Stimulated activated CD4-positive, alpha-beta T cell treated with anti-CD3 and anti-CD28 coated beads, Interleukin-4, amount 100 ng/mL, for 48 hours (primary cell): ENCODE data around the gene DENND1A.
A peak's percentile ranks its signal among the peaks of the same experiment; 100 is the strongest.
"Not testable (repeated sequence)": the region's sequence is repeated elsewhere in the genome, so short reads cannot be mapped to it uniquely, and the experiment has no call there.

ENCODE experiments used
- DNase-seq, 2 donors: peaks; one replicate each; pipeline ENCODE4 v3.0.0-alpha.2; 2020; ENCODE audit warnings: low read depth in 2 of 2

DENND1A gene

GRCh38 chr9:123343443-123344191 lies 586.3 kb downstream of the DENND1A start:
- DNase-seq = no peak

GRCh38 chr9:123342247-123342646 lies 587.7 kb downstream of the DENND1A start:
- DNase-seq = no peak

DNA sequence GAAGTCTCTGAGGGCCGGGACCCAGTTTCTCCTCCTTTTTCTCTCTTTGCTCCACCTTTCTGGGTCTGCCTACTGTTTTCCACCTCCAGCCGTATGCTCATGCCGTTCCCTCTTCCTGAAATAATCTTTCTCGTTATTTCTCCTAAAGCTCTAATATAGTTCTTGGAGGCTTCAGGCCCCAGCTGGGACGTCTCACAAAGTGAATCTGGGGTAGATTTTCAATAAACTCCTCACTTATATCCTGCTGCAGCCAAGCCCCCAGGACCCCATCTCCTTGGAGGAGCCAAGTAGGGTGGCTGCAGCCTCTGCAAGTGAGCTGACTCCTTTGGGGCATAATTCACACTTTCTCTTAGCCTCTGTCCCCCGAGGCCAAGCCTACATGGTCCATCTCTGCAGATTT lies 588.1 kb downstream of the DENND1A start:
- no peak for DNase-seq

- peak; percentile 53 to 69 for DNase-seq
Measured at GRCh38 chr9:123339666-123340510, 590.0 kb downstream of the DENND1A start.

DNA sequence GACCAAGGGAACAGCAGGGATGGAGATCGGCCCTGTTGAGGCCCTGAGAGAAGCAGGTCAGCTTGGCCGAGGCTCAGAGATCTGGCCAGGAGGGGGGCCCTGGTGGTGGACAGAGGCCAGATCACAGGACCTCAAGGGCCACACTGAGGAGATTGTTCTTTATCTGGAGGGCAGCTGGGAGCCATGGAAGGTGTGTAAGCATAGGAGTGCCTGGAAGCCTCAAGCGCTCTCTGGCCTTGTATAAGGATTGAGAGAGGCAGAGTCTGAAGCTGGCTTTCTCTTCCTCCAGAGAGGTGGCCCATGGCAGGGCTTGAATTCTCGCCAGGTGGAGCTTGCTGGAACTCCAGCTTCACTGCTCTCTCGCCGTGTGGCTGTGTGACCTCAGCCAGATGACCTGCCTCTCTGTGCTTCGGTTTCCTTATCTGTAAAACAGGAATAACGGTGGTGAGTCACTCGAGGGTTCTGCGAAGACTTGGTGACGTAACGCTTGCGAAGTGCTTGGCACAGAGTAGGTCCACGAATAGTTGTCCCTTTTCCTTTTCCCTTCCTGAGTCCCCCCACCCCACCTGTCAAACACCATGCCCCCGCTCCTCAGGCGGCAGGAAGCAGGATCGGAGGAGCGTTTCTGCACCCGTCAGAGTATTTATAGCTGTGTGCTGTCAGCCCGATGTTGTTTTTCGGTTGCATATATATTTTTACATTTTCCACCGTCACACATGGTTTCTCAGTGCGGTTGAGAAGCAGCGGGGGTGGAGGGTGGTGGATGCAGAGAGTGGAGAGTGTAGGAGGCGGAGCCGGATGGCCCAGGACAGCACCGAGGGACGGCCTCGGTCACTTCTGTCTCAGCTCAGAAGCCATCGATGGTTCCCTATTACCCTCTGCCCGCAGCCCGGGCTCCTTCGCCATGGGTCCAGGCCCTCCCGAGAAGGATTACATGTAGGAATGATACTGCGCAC lies 590.9 kb downstream of the DENND1A start:
- DNase-seq = peak; percentile 56 to 76

DNA sequence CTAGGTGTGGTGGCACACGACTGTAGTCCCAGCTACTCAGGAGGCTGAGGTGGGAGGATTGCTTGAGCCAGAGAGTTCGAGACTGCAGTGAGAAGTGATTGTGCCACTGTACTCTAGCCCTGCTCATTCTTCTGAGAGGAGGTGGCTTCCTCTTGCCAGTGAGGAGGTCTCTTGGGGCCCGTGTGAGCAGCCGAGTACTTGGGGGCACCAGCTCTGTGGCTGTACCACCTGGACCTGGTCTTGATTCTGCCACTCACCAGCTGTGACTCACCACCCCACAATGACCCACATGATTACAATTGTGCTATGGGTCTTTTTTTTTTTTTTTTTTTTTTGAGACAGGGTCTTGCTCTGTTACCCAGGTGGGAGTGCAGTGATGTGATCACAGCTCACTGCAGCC lies 592.0 kb downstream of the DENND1A start:
- DNase-seq = no peak

DNA sequence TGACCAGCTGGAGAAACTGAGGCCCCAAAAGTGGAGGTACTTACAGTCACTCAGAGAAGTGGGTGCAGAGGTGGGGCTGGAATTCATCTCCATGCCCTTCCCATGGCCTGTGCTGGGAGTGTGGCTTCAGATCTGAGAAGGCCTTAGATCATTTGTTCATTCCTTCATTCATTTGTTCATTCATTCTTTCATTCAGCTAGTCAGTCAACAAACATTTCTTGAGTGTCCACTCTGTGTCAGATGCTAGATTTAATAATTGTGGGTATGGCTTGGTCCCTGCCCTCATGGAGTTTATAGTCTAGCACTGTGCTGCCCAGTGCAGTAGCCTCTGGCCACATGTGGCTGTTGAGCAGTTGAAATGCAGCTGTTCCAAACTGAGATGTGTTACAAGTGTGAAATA lies 593.0 kb downstream of the DENND1A start:
- no peak for DNase-seq

DNA sequence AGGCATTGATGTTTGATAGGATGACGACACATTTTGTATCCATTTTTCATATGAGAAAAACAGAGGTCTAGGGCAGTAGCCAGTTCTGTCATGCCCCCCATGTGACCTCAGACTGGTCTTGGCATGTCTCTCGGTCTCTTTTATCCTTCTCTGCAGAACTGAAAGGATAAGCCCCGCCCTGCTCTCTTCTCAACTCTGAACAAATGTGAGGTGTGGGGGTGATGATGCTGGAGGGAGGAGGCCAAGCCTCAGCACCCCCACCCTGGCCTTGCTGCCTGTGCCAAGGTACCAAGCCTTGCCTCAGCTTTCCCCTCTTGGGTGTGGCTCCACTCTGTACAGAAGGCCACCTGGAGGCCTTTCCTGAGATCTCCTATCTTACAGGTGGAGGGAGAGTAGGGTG lies 593.5 kb downstream of the DENND1A start:
- DNase-seq = no peak

GRCh38 chr9:123335986-123336329 lies 594.0 kb downstream of the DENND1A start:
- no peak for DNase-seq

- no peak for DNase-seq
Measured at GRCh38 chr9:123335193-123335985, 594.5 kb downstream of the DENND1A start.

GRCh38 chr9:123334639-123335038 lies 595.3 kb downstream of the DENND1A start:
- no peak for DNase-seq

DNA sequence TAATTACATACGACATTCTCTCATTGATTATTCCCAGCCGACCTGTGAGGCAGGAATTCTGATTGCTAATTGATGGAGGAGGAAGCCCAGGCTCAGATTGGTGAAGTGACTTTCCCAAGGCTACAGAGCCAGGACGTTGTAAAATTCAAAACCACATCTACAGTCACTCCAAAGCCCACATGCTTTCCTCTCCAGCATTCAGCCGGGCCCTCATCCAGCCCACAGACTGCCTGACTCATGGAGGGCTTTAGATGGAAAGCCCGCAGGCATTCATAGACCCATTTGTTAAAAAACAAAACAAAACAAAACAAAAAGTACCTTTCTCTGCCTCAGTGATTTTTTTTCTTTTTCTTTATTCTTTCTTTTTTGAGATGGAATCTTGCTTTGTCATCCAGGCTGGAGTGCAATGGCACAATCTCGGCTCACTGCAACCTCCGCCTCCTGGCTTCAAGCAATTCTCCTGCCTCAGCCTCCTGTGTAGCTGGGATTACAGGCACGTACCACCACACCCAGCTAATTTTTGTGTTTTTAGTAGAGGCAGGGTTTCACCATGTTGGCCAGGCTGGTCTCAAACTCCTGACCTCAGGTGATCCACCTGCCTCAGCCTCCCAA lies 596.8 kb downstream of the DENND1A start:
- DNase-seq = not testable (repeated sequence)

GRCh38 chr9:123331346-123332060 lies 598.4 kb downstream of the DENND1A start:
- no peak for DNase-seq
